Kidney (tissue), 14 donors: ENCODE results near the gene PSMD8. TPM values are rescaled to one million over a fixed set of nuclear protein-coding genes. Genes with fewer than 3 reads are reported as not detected.
A peak's percentile ranks its signal among the peaks of the same experiment; 100 is the strongest.

Experiments
- DNase-seq, 5 donors: peaks; one replicate each; pipeline ENCODE4 v3.0.0-alpha.2; 2013 to 2020
- FAIRE-seq: peaks from 2 replicates; lab custom pipeline; 2012; peaks lifted over from hg19 to GRCh38; lab: Jason Lieb, UNC
- H3K27ac ChIP-seq, 2 donors: one replicate each; pipeline ENCODE4 v1.7.0; 2013; ENCODE audit warnings: low read depth in 2 of 2, low read length in 2 of 2, inconsistent platforms in 1 of 2
- H3K27me3 ChIP-seq: one replicate; pipeline ENCODE4 v1.7.1; 2013; ENCODE audit warnings: low read length, inconsistent platforms; ENCODE audit not compliant: control insufficient read depth, insufficient read depth
- H3K36me3 ChIP-seq, 3 donors: one replicate each; pipeline versions ENCODE4 v1.7.0 to v1.7.1; 2013; ENCODE audit warnings: low read length in 3 of 3, control low read depth in 1 of 3, inconsistent platforms in 1 of 3; ENCODE audit not compliant: insufficient read depth in 3 of 3, control insufficient read depth in 2 of 3
- H3K4me1 ChIP-seq, 3 donors: one replicate each; pipeline versions ENCODE4 v1.7.0 to v1.7.1; 2013; ENCODE audit warnings: low read length in 3 of 3, inconsistent platforms in 1 of 3, low read depth in 1 of 3; ENCODE audit not compliant: control insufficient read depth in 2 of 3, insufficient read depth in 2 of 3
- H3K4me3 ChIP-seq, 3 donors: one replicate each; pipeline versions ENCODE4 v1.7.0 to v1.8.1; 2013; ENCODE audit warnings: low read length in 3 of 3, control low read depth in 1 of 3, inconsistent platforms in 1 of 3
- H3K9ac ChIP-seq, 3 donors: one replicate each; pipeline versions ENCODE4 v1.7.0 to v1.7.1; 2013; ENCODE audit warnings: low read length in 3 of 3, control low read depth in 1 of 3, inconsistent platforms in 1 of 3
- H3K9me3 ChIP-seq, 3 donors: one replicate each; pipeline versions ENCODE4 v1.7.0 to v1.7.1; 2013; ENCODE audit warnings: low read length in 3 of 3, control low read depth in 1 of 3, inconsistent platforms in 1 of 3; ENCODE audit not compliant: control insufficient read depth in 2 of 3, insufficient read depth in 1 of 3
- CTCF ChIP-seq: IDR thresholded peaks from 3 replicates; pipeline ENCODE4 v1.5.1; 2012; ENCODE audit warnings: mild to moderate bottlenecking, moderate library complexity, borderline replicate concordance; ENCODE audit not compliant: insufficient read depth; ENCODE audit errors: extremely low read depth
- intact Hi-C: fragments of 100-400 bp; cut with DNase I; formaldehyde crosslinking; loops from one replicate; pipeline ENCODE4 v1.11.1; 2022
- polyA plus RNA-seq: library from polyadenylated mRNA; stranded (reverse); fragments of 350-450 nt; fragmentation: Illumina TruSeq; extraction: RNeasy Lipid Tissue Mini Kit (QIAGEN cat#74804); gene quantifications from one replicate; pipeline ENCODE4 v1.2.3, GENCODE V29; 2014; ENCODE audit warnings: low read depth, low replicate concordance; ENCODE audit not compliant: insufficient read depth
- total RNA-seq: library from RNA; stranded (reverse); fragmentation: NEBNext Ultra II Directional; extraction: Animal tissue kit (Norgen Biotek cat#: 25700); gene quantifications from one replicate; pipeline ENCODE4 v1.2.1, GENCODE V29; 2021
- donor health status: control.
- donor health status: control.
- donor health status: control.
- donor health status: control.
- donor health status: control.
- donor health status: DM: yes; HTN: yes; CAD: no.
- donor health status: Normal renal cell carcinoma (clear cell type).

PSMD8 gene
- total and polyA plus RNA-seq, 2 donors from 2014 or later, result 126 to 217 TPM

GRCh38 chr19:38388349-38389100, 14.2 kb downstream of the PSMD8 start, which contains the start of gene SPRED3:
SPRED3 (plus strand) TSS chr19:38388697; CDS start chr19:38390303, 1,606 bp downstream.
- Histone ChIP-seq H3K36me3 (peaks cover 0 to 3% (median 0%) of the 10 kb centered on the region in 3 donors), H3K9me3 (no peaks in the 10 kb centered on the region), H3K4me1 (peaks cover 0 to 4% (median 0%) of the 10 kb centered on the region in 3 donors), H3K9ac (peak within 1 kb of the TSS in 2 of 3 donors; percentile 34 to 37), H3K27ac (no peak within 1 kb of the TSS), H3K27me3 (peaks cover 3% of the 10 kb centered on the region), H3K4me3 (peak within 1 kb of the TSS; percentile 47 to 64 (median 50))
- DNase-seq (peak; percentile 81 to 92 (median 85)), FAIRE-seq (no peak)
- intact Hi-C loops, result no loop called here
- no peak for TF ChIP-seq CTCF

- peaks cover 0 to 4% (median 0%) of the 10 kb centered on the region in 3 donors for H3K4me1 ChIP-seq
- DNase-seq, result peak in 3 of 5 donors; percentile 56 to 87 (median 62)
- no peaks in the 10 kb centered on the region for H3K36me3 ChIP-seq
- no peaks in the 10 kb centered on the region for H3K9me3 ChIP-seq
- H3K27me3 ChIP-seq, result peaks cover 9% of the 10 kb centered on the region
- peak overlapping the region in 1 of 3 donors; percentile 34 for H3K9ac ChIP-seq
- peak overlapping the region; percentile 17 to 47 (median 29) for H3K4me3 ChIP-seq
- FAIRE-seq, result no peak
- intact Hi-C loops, result no loop called here
- no peak for TF ChIP-seq CTCF
- H3K27ac ChIP-seq, result no peak overlapping the region
Observed at GRCh38 chr19:38389101-38389925, 14.9 kb downstream of the PSMD8 start.

- Histone ChIP-seq H3K4me1 (peaks cover 0 to 4% (median 0%) of the 10 kb centered on the region in 3 donors), H3K9me3 (no peaks in the 10 kb centered on the region), H3K4me3 (no peak overlapping the region), H3K27me3 (peaks cover 11% of the 10 kb centered on the region), H3K27ac (no peak overlapping the region), H3K36me3 (no peaks in the 10 kb centered on the region), H3K9ac (no peak overlapping the region)
- FAIRE-seq (no peak), DNase-seq (peak in 1 of 5 donors; percentile 71)
- intact Hi-C loops, result loop anchor here (10.0 kb wide), 1 partner anchor 235 kb away; no protein-coding TSS in a partner anchor
- no peak for TF ChIP-seq CTCF
Observed at GRCh38 chr19:38389957-38390924, 15.9 kb downstream of the PSMD8 start.
